ENCODE data around the gene RAP1A. TPM values are rescaled to one million over a fixed set of nuclear protein-coding genes. Genes with fewer than 3 reads are reported as not detected.
"Not testable (repeated sequence)": the region's sequence is repeated elsewhere in the genome, so short reads cannot be mapped to it uniquely, and the experiment has no call there.

The RAP1A gene
- total RNA-seq, 1 experiment from 2014 or later: 50.9 TPM

GRCh38 chr1:111739194-111739924 is 119.8 kb downstream of the RAP1A start, which contains the start of gene INKA2:
TSS of gene INKA2 (minus strand) at chr1:111739395. CDS start at chr1:111739242, 153 bp downstream.
- intact Hi-C loops (cut with micrococcal nuclease; ENCODE audit: unreplicated experiment): no loop called here

GRCh38 chr1:111739925-111740765 is 120.6 kb downstream of the RAP1A start:
- TF ChIP-seq, protein P1, sequence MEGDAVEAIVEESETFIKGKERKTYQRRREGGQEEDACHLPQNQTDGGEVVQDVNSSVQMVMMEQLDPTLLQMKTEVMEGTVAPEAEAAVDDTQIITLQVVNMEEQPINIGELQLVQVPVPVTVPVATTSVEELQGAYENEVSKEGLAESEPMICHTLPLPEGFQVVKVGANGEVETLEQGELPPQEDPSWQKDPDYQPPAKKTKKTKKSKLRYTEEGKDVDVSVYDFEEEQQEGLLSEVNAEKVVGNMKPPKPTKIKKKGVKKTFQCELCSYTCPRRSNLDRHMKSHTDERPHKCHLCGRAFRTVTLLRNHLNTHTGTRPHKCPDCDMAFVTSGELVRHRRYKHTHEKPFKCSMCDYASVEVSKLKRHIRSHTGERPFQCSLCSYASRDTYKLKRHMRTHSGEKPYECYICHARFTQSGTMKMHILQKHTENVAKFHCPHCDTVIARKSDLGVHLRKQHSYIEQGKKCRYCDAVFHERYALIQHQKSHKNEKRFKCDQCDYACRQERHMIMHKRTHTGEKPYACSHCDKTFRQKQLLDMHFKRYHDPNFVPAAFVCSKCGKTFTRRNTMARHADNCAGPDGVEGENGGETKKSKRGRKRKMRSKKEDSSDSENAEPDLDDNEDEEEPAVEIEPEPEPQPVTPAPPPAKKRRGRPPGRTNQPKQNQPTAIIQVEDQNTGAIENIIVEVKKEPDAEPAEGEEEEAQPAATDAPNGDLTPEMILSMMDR (conservative IDR thresholded peaks at IDR 0.05; ENCODE audit: low read depth, low read length): no peak
- TF ChIP-seq EZH2 (IDR thresholded peaks at IDR 0.05; ENCODE audit: borderline replicate concordance, low read depth, low read length, poor library complexity, severe bottlenecking): no peak
- Histone ChIP-seq H3K36me3 (ENCODE audit: insufficient read depth, low read length, poor library complexity, severe bottlenecking) (no peaks in the 10 kb centered on the region), H3K4me1 (ENCODE audit: insufficient read depth, low read length, poor library complexity, severe bottlenecking) (peaks cover 30% of the 10 kb centered on the region), H3K9me3 (ENCODE audit: low read depth, low read length, poor library complexity, severe bottlenecking) (no peaks in the 10 kb centered on the region), H3K27me3 (replicated peaks; ENCODE audit: insufficient read depth, low read depth, low read length, poor library complexity) (peaks cover 14% of the 10 kb centered on the region), H3K4me3 (ENCODE audit: low read depth, low read length, poor library complexity, severe bottlenecking) (peak overlapping the region; percentile 59), H3K27ac (ENCODE audit: low read depth, low read length, poor library complexity, severe bottlenecking) (no peak overlapping the region)
- ChIA-PET CTCF (interaction anchor here (0.6 kb wide), 1 partner anchor 25 kb away, joined by 6 read pairs; no protein-coding TSS in a partner anchor), POLR2A (ENCODE audit: low non-redundant PET) (interaction anchor here (0.6 to 0.7 kb wide), 2 partner anchors 26 to 128 kb away, joined by 3 read pairs; no protein-coding TSS in a partner anchor)
- intact Hi-C loops (cut with micrococcal nuclease; ENCODE audit: unreplicated experiment): loop anchor here (1.0 kb wide), 1 partner anchor 15 kb away; the partner anchor contains the start of gene DDX20
- peak; percentile 58 for DNase-seq (ENCODE audit: low spot score)
- BruUV-seq (replicated peaks): no TSS peak

More at GRCh38 chr1:111739194-111739924, 119.8 kb downstream of the RAP1A start, which contains the start of gene INKA2:
- Histone ChIP-seq H3K36me3 (ENCODE audit: insufficient read depth, low read length, poor library complexity, severe bottlenecking) (no peaks in the 10 kb centered on the region), H3K27ac (ENCODE audit: low read depth, low read length, poor library complexity, severe bottlenecking) (peak within 1 kb of the TSS; percentile 70), H3K27me3 (replicated peaks; ENCODE audit: insufficient read depth, low read depth, low read length, poor library complexity) (peaks cover 14% of the 10 kb centered on the region), H3K4me3 (ENCODE audit: low read depth, low read length, poor library complexity, severe bottlenecking) (peak within 1 kb of the TSS; percentile 59), H3K9me3 (ENCODE audit: low read depth, low read length, poor library complexity, severe bottlenecking) (no peaks in the 10 kb centered on the region), H3K4me1 (ENCODE audit: insufficient read depth, low read length, poor library complexity, severe bottlenecking) (peaks cover 37% of the 10 kb centered on the region)
- no TSS peak for BruUV-seq (replicated peaks)
- peak; percentile 89 for DNase-seq (ENCODE audit: low spot score)
- ChIA-PET CTCF (interaction anchor here (0.8 to 1.4 kb wide), 4 partner anchors 8 to 25 kb away, joined by 3 to 6 read pairs (median 4); no protein-coding TSS in a partner anchor), POLR2A (ENCODE audit: low non-redundant PET) (interaction anchor here (0.6 to 0.7 kb wide), 4 partner anchors 26 to 127 kb away, joined by 3 to 4 read pairs (median 3); no protein-coding TSS in a partner anchor)
- no peak for TF ChIP-seq EZH2 (IDR thresholded peaks at IDR 0.05; ENCODE audit: borderline replicate concordance, low read depth, low read length, poor library complexity, severe bottlenecking)
- TF ChIP-seq, protein P1 (conservative IDR thresholded peaks at IDR 0.05; ENCODE audit: low read depth, low read length): no peak

DNA sequence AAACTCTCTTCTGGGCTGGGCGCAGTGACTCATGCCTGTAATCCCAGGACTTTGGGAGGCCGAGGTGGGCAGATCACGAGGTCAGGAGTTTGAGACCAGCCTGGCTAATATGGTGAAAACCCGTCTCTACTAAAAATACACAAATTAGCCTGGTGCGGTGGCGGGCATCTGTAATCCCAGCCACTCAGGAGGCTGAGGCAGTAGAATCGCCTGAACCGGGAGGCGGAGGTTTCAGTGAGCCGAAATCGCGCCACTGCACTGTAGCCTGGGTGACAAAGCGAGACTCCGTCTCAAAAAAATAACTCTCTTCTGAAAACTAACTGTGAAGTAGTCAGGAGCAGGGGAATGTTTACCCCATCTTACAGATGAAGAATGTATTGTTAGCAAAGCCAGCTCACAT is 122.7 kb downstream of the RAP1A start:
- BruUV-seq (replicated peaks); H3K4me3 ChIP-seq (ENCODE audit: low read depth, low read length, poor library complexity, severe bottlenecking); H3K4me1 ChIP-seq (ENCODE audit: insufficient read depth, low read length, poor library complexity, severe bottlenecking); CTCF ChIA-PET; DNase-seq (ENCODE audit: low spot score); intact Hi-C loops (cut with micrococcal nuclease; ENCODE audit: unreplicated experiment); H3K27ac ChIP-seq (ENCODE audit: low read depth, low read length, poor library complexity, severe bottlenecking); H3K36me3 ChIP-seq (ENCODE audit: insufficient read depth, low read length, poor library complexity, severe bottlenecking); POLR2A ChIA-PET (ENCODE audit: low non-redundant PET); H3K9me3 ChIP-seq (ENCODE audit: low read depth, low read length, poor library complexity, severe bottlenecking): not testable (repeated sequence)
- H3K27me3 ChIP-seq (replicated peaks; ENCODE audit: insufficient read depth, low read depth, low read length, poor library complexity): peaks cover 14% of the 10 kb centered on the region

Data from A673 (cell line).